HG02840 (cell line): ENCODE measurements around the gene GRM8.
"Not testable (repeated sequence)": the region's sequence is repeated elsewhere in the genome, so short reads cannot be mapped to it uniquely, and the experiment has no call there.

Experiments used
- ATAC-seq: cut with Tn5 transposase; IDR thresholded peaks from one replicate; pipeline ENCODE4 v1.9.1; 2021; ENCODE audit warnings: mild to moderate bottlenecking, moderate library complexity, moderate number of reproducible peaks; ENCODE audit not compliant: unreplicated experiment, low FRiP score

GRM8 gene

GRCh38 chr7:126948664-126949063 lies 304.1 kb downstream of the GRM8 start:
- peak; percentile 84 for ATAC-seq

DNA sequence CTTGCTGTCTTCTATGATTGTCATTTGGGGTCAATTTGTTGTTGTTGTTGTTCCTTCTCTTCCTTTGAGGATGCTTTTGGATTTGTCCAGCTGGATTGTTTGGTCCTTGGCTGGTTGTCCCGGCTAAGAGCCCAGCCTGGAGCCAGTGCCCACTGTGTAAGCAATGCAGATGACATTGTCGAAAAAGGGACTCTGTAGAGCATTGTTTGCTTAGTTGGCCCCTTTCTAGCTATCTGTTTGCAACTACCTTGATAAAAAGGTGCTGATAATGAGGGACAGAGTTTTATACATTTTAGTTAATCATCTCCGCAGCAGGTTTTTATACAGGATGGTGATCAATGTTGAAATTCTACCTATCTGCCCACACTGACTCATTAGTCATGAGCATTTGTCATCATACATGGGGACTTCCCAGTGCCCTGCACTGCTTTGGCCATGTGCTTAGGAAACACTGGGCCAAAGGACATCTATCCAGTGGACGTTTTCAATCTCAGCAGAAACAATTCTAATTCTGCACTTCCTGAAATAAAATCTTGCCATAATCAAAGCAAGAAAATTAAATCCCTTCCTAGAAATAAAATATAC lies 311.9 kb downstream of the GRM8 start:
- no peak for ATAC-seq

- ATAC-seq: no peak
These were observed 315.6 kb downstream of the GRM8 start for GRCh38 chr7:126937171-126937570.

- ATAC-seq: no peak
These were observed 321.2 kb downstream of the GRM8 start for GRCh38 chr7:126931581-126931980.

DNA sequence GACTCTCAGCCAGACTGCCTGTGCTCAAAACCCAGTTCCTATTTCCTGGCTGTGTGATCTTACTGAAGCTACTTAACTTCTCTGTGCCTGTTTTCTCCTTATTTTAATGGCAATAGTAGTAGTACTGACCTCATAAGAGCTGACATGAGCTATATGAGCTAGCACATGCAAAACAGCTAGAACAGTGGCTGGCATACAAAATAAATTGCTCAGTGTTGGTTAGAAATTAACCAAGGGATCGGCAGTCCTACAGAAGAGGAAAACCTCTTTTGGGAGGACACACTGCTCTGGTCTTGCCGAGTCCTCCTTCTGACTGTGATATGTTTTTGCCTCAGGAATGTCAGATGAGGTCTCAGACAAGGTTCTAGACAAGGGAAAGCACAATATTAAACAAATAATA lies 322.6 kb downstream of the GRM8 start:
- ATAC-seq: no peak

- no peak for ATAC-seq
These were observed 328.3 kb downstream of the GRM8 start for GRCh38 chr7:126924477-126924876.

- ATAC-seq: peak; percentile 46
These were observed 341.1 kb downstream of the GRM8 start for GRCh38 chr7:126911627-126912026.

- ATAC-seq: not testable (repeated sequence)
These were observed 344.2 kb downstream of the GRM8 start for GRCh38 chr7:126908564-126908963.

DNA sequence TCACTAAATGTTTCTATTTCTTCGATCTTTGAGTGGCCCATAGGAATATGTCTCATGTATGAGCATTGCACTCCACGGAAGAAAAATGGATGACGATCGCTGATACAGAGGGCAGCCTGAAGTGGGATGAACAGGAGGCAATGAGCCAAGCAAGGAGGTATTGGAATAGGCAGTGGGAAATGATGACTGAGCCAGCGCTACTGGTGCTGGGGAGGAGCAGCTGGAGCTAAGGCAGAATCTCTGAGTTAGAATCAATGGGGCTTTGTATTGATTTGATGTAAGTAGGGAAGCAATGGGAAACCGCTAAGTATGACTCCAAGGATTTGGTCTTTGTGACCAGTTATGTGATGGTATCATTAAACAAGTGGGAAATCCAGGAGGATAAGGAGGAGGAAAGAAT lies 345.1 kb downstream of the GRM8 start:
- not testable (repeated sequence) for ATAC-seq

DNA sequence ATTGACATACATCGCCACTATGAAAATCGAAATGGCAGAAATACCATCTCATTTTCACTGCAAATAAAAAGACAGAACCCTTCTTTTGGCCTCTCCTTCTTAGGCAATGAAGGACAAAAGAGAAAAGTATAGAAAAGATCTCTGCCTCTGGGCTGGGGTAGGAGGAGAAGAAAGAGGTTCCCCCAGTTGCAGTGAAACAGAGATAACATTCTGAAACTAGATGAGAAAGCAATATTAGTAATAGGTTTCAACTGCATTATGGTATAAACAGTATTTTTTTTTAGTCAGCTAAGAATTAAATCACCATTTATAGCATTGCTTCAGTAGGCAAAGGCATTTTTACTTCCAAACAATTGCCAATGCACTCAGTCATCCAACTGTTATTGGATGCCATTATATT lies 347.5 kb downstream of the GRM8 start:
- ATAC-seq: not testable (repeated sequence)

DNA sequence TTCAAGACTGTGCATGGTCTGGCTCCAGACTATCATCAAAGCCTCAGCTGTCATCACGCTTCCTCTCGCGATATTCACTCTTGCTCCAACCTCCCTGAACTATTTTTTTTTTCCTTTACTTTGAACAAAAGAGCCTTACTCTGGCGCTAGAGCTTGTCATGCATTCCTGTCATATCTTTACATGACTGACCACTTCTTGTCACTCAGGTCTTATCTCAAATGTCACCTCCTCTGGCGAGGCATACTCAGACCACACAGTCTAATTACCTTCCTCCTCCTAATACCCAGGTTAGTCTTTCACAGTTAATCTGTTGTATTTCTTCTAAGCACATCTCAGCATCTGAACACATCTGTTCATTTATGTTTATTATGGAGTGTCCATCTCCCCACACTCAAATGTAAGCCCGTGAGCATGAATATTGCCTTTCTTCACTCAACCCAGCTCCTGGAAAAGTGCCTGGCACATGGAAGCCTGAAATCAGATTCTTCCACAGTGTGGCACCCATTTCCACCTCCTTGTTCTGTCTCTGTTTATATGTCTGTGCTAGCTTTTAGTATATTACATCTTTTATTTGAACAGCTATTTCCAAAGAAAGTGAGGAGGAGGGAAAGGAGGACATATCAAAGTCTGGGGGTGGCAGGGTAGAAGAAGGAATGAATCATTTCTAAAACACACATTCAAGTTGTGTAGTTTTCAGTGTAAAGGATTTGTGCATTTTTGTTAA lies 351.5 kb downstream of the GRM8 start:
- not testable (repeated sequence) for ATAC-seq

- not testable (repeated sequence) for ATAC-seq
These were observed 364.8 kb downstream of the GRM8 start for GRCh38 chr7:126887980-126888379.

- ATAC-seq: not testable (repeated sequence)
These were observed 365.2 kb downstream of the GRM8 start for GRCh38 chr7:126887560-126887959.

DNA sequence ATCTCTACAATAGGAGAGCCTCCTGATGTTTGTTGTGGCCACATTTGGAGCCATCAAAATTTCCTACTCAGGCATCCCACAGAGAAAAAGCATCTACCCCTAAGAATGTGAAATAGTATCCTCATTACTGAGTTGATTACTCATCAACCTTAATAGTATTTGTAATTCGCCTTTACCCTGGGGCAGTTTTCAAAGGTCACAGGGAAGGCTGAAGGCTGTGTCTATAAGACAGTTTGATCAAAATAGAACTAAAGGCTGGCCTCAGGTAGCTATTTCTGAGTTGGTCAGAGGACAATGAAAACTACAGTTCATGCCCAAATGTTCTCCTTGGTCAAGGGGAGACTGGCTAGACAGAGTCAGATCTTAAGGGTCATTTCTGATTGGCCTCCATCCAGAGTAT lies 370.0 kb downstream of the GRM8 start:
- not testable (repeated sequence) for ATAC-seq

- not testable (repeated sequence) for ATAC-seq
These were observed 370.8 kb downstream of the GRM8 start for GRCh38 chr7:126881908-126882307.

- no peak for ATAC-seq
These were observed 371.4 kb downstream of the GRM8 start for GRCh38 chr7:126881315-126881714.

- not testable (repeated sequence) for ATAC-seq
These were observed 376.2 kb downstream of the GRM8 start for GRCh38 chr7:126876536-126876935.

GRCh38 chr7:126856691-126857291 lies 395.9 kb downstream of the GRM8 start:
- no peak for ATAC-seq

DNA sequence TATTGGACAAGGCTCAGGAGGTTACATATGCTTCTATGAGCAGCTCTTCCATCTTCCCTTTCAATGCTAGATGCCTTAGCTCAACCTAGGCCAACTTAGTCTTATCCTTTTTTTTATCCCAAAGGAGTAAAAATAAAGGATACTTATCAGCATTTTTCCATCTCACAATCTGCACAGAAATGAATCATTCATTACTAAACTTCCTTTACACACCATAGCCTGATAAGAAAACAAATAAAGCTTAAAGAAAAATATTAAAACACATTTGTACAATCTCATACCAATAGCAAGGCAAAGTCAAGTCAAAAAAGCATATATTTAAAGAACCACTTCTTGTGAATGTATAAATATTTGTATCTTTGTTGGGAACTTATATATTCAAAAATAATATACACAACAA lies 407.4 kb downstream of the GRM8 start:
- ATAC-seq: no peak

GRCh38 chr7:126843883-126844282 lies 408.9 kb downstream of the GRM8 start:
- no peak for ATAC-seq

DNA sequence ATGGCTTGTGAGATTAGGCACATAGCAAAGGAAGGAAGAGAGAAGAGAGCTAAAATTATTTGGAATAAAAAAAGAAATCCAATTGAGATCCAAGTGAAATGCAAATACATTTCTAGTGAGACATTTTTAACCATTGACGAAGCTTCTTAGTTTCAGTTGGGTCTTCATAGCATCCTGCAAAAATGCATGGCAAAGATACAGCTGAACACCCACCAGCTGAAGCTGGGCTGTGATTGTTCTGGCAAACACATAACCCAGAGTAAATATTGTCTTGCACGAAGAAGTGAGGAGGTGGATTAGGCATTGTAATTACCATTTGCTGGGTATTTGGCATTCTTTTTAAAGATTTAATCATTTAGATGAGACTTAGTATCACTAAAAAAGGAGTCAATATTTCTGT lies 409.4 kb downstream of the GRM8 start:
- ATAC-seq: no peak

- no peak for ATAC-seq
These were observed 410.3 kb downstream of the GRM8 start for GRCh38 chr7:126842451-126842850.
